HL-60 (cell line): ENCODE data around the gene WWOX.

ENCODE experiments used
- DNase-seq, 2 experiments: peaks; one replicate each; pipeline ENCODE4 v3.0.0-alpha.2; 2010 to 2020; ENCODE audit warnings: low read depth in 1 of 2, low spot score in 1 of 2
- H3K27ac ChIP-seq: fragments of 250-450 bp; sonication (Bioruptor Pico); replicated peaks from 2 replicates; pipeline ENCODE4 v1.5.1; 2020; ENCODE audit warnings: mild to moderate bottlenecking, moderate library complexity
- H3K27me3 ChIP-seq: fragments of 250-450 bp; sonication (Bioruptor Pico); 2 replicates; pipeline ENCODE4 v1.5.1; 2021; ENCODE audit warnings: mild to moderate bottlenecking, moderate library complexity; ENCODE audit not compliant: insufficient read depth, poor library complexity, severe bottlenecking
- H3K4me3 ChIP-seq: replicated peaks from 2 replicates; pipeline ENCODE4 v1.5.1; 2011; ENCODE audit warnings: mild to moderate bottlenecking, control low read depth, low read length; ENCODE audit not compliant: insufficient read depth
- GABPA ChIP-seq: IDR thresholded peaks from 2 replicates; pipeline ENCODE4 v1.6.1; 2012; ENCODE audit warnings: low read depth
- POLR2AphosphoS5 ChIP-seq: IDR thresholded peaks from 2 replicates; pipeline ENCODE4 v1.6.1; 2012; ENCODE audit warnings: low read depth
- SPI1 ChIP-seq: IDR thresholded peaks from 2 replicates; pipeline ENCODE4 v1.6.1; 2012; ENCODE audit warnings: low read depth, mild to moderate bottlenecking, borderline replicate concordance
- TF ChIP-seq, protein P1 (sequence below): IDR thresholded peaks from one replicate; pipeline ENCODE4 v1.5.1; 2011; ENCODE audit warnings: low read length, control low read depth, inconsistent platforms; ENCODE audit not compliant: insufficient read depth
- TF ChIP-seq, protein P2 (sequence below): IDR thresholded peaks from 2 replicates; pipeline ENCODE4 v1.6.1; 2012; ENCODE audit warnings: low read depth; ENCODE audit not compliant: insufficient replicate concordance

The WWOX gene

DNA sequence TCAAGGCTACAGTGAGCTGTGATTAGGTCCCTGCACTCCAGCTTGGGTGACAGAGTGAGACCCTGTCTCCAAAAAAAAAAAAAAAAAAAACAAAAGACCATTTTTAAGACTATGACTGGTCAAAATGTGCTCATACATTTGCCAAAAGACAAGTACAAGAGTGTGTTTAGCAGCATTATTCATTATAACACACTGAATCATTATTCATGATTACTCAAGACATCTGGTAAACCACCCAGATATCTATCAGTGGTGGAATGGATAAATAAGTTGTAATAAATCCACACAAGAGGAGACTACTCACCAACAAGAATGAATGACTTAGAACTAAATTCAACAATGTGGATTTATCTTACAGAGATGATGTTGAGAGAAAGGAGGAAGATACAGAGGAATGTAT lies 784.8 kb downstream of the WWOX start:
- no peak for DNase-seq
- Histone ChIP-seq H3K4me3 (no peak overlapping the region), H3K27me3 (no peaks in the 10 kb centered on the region), H3K27ac (no peak overlapping the region)
- TF ChIP-seq, protein P1, sequence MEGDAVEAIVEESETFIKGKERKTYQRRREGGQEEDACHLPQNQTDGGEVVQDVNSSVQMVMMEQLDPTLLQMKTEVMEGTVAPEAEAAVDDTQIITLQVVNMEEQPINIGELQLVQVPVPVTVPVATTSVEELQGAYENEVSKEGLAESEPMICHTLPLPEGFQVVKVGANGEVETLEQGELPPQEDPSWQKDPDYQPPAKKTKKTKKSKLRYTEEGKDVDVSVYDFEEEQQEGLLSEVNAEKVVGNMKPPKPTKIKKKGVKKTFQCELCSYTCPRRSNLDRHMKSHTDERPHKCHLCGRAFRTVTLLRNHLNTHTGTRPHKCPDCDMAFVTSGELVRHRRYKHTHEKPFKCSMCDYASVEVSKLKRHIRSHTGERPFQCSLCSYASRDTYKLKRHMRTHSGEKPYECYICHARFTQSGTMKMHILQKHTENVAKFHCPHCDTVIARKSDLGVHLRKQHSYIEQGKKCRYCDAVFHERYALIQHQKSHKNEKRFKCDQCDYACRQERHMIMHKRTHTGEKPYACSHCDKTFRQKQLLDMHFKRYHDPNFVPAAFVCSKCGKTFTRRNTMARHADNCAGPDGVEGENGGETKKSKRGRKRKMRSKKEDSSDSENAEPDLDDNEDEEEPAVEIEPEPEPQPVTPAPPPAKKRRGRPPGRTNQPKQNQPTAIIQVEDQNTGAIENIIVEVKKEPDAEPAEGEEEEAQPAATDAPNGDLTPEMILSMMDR: no peak
- TF ChIP-seq POLR2AphosphoS5 (no peak), SPI1 (no peak), GABPA (no peak)
- TF ChIP-seq, protein P2, sequence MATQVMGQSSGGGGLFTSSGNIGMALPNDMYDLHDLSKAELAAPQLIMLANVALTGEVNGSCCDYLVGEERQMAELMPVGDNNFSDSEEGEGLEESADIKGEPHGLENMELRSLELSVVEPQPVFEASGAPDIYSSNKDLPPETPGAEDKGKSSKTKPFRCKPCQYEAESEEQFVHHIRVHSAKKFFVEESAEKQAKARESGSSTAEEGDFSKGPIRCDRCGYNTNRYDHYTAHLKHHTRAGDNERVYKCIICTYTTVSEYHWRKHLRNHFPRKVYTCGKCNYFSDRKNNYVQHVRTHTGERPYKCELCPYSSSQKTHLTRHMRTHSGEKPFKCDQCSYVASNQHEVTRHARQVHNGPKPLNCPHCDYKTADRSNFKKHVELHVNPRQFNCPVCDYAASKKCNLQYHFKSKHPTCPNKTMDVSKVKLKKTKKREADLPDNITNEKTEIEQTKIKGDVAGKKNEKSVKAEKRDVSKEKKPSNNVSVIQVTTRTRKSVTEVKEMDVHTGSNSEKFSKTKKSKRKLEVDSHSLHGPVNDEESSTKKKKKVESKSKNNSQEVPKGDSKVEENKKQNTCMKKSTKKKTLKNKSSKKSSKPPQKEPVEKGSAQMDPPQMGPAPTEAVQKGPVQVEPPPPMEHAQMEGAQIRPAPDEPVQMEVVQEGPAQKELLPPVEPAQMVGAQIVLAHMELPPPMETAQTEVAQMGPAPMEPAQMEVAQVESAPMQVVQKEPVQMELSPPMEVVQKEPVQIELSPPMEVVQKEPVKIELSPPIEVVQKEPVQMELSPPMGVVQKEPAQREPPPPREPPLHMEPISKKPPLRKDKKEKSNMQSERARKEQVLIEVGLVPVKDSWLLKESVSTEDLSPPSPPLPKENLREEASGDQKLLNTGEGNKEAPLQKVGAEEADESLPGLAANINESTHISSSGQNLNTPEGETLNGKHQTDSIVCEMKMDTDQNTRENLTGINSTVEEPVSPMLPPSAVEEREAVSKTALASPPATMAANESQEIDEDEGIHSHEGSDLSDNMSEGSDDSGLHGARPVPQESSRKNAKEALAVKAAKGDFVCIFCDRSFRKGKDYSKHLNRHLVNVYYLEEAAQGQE: no peak

DNA sequence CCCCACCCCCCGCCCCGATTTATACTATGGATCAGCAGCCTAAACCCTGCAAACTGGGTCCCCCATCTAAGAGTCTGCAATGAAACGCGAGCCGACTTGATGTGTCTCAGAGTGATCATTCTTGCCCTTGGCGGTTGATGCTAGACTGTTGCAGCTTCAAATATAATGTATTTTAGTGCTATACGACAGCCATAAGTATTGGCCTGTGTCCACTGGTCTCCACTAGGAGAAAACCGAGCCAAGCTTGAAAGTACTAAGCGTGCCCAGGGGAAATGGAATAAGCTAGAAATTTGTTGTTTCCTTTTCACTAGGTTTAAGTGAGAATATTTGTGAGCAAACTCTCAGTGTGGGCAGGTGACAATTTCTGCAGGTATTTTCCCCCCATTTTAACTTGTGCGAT lies 789.9 kb downstream of the WWOX start:
- no peak overlapping the region for H3K4me3 ChIP-seq
- TF ChIP-seq GABPA (no peak), POLR2AphosphoS5 (no peak), SPI1 (no peak)
- TF ChIP-seq, protein P2: no peak
- TF ChIP-seq, protein P1: no peak
- no peak overlapping the region for H3K27ac ChIP-seq
- DNase-seq: no peak
- no peaks in the 10 kb centered on the region for H3K27me3 ChIP-seq

DNA sequence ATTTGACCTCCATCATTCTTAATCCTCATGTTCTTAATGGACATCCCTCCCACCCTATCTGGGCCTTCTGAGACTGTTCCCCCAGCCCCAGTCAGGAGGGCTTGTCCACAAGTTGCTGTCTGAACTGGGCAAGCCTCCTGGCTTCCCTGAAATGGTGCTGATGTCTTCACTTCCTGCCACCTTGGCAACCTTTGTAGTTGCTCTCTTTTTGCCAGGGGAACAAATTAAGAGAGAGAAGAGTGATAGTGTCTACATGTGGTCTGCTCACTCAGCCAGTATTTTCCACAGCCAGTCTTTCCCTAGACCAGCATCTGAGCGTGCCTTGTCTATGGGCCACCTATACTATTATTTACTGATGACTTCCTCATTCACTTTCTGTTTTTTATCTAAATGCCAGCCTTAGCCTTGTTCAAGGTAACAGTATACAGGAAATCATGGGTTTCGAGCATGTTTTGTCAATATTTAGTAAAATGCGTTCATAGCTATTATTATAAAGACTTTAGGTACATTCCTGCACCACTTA lies 791.0 kb downstream of the WWOX start:
- no peak overlapping the region for H3K27ac ChIP-seq
- DNase-seq: no peak
- no peak overlapping the region for H3K4me3 ChIP-seq
- no peaks in the 10 kb centered on the region for H3K27me3 ChIP-seq
- TF ChIP-seq GABPA (no peak), POLR2AphosphoS5 (no peak), SPI1 (no peak)
- TF ChIP-seq, protein P1: no peak
- TF ChIP-seq, protein P2: no peak
